HG03196 (cell line): ENCODE measurements around the gene TBRG1.
"Not testable (repeated sequence)": the region's sequence is repeated elsewhere in the genome, so short reads cannot be mapped to it uniquely, and the experiment has no call there.

Experiments
- ATAC-seq: cut with Tn5 transposase; IDR thresholded peaks from one replicate; pipeline ENCODE4 v1.9.1; 2021; ENCODE audit not compliant: unreplicated experiment

Gene TBRG1, protein sequence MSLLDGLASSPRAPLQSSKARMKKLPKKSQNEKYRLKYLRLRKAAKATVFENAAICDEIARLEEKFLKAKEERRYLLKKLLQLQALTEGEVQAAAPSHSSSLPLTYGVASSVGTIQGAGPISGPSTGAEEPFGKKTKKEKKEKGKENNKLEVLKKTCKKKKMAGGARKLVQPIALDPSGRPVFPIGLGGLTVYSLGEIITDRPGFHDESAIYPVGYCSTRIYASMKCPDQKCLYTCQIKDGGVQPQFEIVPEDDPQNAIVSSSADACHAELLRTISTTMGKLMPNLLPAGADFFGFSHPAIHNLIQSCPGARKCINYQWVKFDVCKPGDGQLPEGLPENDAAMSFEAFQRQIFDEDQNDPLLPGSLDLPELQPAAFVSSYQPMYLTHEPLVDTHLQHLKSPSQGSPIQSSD

DNA sequence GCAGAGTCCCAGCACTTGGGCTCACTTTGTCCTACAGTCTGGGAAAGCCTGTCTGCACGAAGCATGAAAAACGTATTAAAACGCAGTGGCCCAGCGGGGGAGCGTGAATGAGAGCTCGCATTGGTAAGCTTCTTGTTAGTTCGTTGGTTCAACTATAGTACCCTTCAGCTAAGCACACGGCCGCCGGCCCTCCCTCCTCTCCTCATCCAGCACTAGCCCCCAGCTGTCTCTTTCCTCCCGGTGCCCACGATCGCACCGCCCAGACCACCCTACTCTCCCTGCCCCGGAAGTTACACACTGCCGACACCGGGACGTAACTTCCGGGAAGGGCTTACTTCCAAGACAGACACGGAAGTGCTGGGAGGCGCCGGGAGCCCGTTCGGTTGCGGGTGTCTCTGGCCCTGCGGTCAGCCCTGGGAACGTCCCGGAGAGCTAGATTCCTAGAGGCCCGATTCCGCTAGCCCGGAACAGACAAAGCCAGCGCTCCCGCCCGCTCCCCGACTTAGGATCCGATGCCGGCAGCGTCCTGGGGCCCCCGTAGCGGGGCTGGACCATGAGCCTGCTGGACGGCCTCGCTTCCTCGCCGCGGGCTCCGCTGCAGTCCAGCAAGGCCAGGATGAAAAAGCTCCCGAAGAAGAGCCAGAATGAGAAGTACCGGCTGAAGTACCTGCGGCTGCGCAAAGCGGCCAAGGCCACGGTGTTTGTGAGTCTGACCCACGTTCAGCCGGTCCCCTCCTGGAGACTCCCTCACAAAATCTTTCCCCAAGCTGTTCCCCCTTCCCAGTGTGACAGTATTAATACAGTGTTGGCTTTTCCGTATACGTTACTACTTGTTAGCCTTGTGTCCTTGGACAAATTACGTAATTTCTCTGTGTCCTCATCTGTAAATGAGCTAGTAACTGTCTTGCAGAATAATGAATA lies at the start of gene TBRG1:
Gene TBRG1, plus strand, starts transcription at position 334 of the 921 bp plus-strand sequence. Its CDS starts 220 bp downstream, at position 554.
- peak; percentile 97 for ATAC-seq

DNA sequence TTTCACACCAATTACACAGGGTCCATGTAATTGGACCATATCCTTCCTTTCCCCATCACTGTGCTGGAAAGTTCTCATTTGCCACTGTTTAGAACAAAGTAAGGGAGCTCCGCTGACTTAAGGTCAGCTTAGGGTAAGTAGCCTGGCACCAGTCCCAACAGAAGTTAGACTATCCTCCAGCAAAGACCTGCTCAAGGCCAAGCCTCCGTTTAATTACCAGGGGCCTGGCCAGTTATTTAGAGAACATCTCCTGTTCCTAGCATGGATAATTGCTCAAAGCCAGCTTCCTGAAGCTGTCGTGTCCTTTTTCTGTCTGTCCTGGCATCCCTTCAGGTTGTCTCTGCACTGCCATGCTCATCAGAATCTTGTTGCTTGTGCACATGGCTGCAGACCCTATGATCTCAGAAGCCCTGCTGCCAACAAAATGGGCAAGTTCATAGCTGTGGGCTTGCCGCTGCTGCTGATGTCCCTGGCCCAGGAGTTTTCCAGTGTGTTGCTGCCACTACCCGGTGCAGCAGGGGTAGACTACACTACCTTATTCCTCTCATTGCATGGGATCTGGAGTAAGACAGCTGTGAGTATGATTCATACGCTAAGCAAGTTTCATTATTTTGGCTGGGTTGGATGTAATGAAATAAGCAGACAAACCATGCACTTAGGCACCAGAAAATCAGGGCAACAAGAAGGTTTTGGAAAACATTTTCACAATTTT lies 44.8 kb upstream of the TBRG1 start:
- ATAC-seq, result no peak

GRCh38 chr11:124578761-124579160 lies 43.9 kb upstream of the TBRG1 start:
- no peak for ATAC-seq

DNA sequence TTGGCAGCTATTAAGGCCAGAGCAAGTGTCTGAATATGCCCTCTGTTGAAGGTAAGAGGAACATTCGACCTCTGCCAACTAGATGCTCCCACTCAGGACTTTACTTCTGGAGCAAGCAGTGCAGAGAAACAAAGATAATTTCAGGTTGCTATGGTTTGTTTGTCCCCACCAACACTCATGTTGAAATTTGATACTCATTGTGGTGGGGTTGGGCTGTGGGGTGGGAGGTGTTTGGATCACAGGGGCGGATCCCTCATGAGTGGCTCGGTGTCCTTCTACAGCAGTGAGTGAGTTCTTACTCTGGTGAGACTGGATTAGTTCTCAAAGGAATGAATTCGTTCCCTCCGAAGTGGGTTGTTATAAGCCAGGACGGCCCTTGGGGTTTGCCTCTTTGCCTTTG lies 40.8 kb upstream of the TBRG1 start:
- ATAC-seq, result no peak

GRCh38 chr11:124582565-124582964 lies 40.1 kb upstream of the TBRG1 start:
- ATAC-seq, result no peak

GRCh38 chr11:124583781-124584180 lies 38.9 kb upstream of the TBRG1 start:
- no peak for ATAC-seq

GRCh38 chr11:124584681-124585372 lies 37.8 kb upstream of the TBRG1 start:
- ATAC-seq, result no peak

DNA sequence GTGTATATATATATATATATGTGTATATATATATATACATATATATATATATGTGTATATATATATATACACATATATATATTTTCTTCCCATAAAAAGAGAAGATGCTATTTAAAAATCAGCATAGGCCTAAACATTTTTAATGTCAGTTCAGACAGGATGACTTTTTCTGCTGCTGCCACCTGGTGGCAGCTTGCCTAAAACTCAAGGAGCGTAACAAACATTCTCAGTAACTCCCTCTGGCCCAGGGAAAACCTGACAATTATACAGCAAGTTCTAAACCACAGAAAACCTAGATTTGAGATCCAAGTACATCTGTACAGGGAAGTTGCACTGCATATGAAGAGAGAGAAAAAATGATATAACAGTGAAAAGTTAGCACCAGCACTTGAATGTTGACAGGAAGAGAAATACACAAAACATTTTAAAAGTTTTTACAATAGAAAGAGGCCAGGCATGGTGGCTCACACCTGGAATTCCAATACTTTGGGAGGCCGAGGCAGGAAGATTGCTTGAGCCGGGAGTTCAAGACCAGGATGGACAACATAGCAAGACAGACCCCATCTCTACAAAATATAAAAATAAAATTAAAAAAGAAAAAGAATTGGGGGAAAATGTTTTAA lies 36.3 kb upstream of the TBRG1 start:
- ATAC-seq, result peak; percentile 64

GRCh38 chr11:124591430-124591829 lies 31.2 kb upstream of the TBRG1 start:
- ATAC-seq, result no peak

GRCh38 chr11:124592627-124593026 lies 30.0 kb upstream of the TBRG1 start:
- ATAC-seq, result no peak

DNA sequence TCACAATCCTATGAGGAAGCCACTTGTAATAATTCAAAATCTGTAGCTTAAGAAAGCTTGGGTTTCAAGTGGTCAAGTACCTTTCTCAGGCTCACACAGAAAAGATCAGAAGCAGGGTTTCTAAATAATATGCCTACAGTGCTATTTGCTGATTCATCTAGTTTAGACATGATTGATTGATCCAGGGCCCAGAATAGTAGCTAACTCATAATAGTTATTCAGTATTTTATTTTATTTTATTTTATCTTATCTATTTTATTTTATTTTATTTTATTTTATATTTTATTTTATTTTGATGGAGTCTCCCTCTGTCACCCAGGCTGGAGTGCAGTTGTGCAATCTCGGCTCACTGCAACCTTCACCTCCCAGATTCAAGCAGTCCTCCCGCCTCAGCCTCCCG lies 27.4 kb upstream of the TBRG1 start:
- ATAC-seq, result no peak

- no peak for ATAC-seq
These were observed 25.0 kb upstream of the TBRG1 start for GRCh38 chr11:124597626-124598025.

DNA sequence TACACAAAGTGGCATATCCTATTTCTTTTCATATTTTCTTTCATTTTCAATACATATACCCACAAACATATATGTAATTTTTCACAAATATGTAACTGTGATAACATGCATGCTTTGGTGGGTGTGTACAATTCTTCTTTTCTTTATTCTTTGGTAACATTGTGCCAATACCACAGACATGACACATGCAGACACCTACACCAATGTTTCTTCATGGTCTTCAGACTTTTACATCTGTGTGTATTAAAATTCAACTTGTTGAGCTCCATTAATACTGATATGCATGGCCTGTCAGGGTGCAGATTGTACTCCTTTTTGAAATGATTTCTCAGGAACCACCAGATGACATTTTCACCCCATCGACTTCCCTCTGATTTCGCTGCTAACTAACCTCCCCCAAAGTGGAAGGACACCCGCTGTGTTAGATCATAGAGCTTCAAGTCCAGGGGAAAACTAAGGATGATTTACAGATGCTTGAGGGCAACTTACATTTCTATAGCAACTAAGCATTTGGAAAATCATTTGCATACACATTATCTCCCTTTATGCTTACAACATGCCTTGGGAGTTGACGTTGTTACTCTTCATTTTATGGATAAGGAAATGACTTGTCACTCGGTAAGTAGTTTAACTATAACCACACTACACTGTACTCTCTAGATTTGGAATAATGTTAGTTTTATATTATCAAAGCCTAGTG lies 21.9 kb upstream of the TBRG1 start:
- ATAC-seq, result no peak

DNA sequence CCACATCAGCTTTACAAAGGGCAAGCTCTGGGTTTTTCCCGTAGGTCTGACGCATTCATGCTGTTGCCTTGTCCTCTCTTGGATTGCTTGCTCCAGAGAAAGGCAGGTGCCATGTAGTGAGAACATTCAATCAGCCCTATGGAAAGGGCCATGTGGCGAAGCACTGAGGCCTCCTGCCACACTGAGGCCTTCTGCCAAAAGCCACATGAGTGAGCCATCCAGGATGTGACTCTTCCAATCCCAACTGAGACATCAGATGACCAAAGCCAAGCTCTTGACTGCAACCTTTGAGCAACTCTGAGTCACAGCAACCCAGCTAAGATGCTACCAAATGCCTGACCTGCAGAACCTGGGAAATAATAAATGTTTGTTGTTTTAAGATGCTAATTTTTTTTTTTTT lies 20.5 kb upstream of the TBRG1 start:
- ATAC-seq, result no peak

GRCh38 chr11:124602723-124603122 lies 19.9 kb upstream of the TBRG1 start:
- not testable (repeated sequence) for ATAC-seq

GRCh38 chr11:124605719-124606118 lies 16.9 kb upstream of the TBRG1 start:
- no peak for ATAC-seq

- ATAC-seq, result no peak
These were observed 14.5 kb upstream of the TBRG1 start for GRCh38 chr11:124608147-124608546.

DNA sequence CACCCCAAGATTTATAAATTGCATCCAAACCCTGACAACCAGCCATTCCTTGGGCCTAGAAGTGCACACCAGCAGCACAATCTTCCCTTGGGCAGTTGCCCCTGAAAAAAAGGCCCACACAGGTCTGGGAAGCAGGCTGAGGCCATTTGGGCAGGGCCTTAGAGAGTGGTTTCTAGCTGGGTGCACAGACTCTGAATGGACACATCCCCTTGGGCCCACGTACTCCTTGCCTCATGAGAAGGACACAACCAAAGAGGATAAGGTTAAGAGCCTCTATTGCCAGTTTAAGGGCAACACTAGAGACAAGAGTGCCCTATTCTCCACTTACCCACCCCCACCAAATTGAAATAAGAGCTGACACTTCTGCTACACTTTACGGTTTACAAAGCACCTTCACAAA lies 12.4 kb upstream of the TBRG1 start:
- ATAC-seq, result no peak

GRCh38 chr11:124611064-124611463 lies 11.6 kb upstream of the TBRG1 start, which contains the start of gene PANX3:
PANX3 (plus strand) TSS chr11:124611428; CDS start chr11:124611557, 129 bp downstream.
- no peak for ATAC-seq
